ENCODE data around the gene CLP1.

The CLP1 gene

GRCh38 chr11:57634311-57634710 is 23.3 kb upstream of the CLP1 start:
- TF ChIP-seq CTCF (IDR thresholded peaks at IDR 0.05): no peak
- no peak for TF ChIP-seq ZFX (IDR thresholded peaks at IDR 0.05; ENCODE audit: borderline replicate concordance)
- no peak overlapping the region for H3K27ac ChIP-seq

- TF ChIP-seq ZFX (IDR thresholded peaks at IDR 0.05; ENCODE audit: borderline replicate concordance) (no peak), CTCF (IDR thresholded peaks at IDR 0.05) (no peak)
- H3K27ac ChIP-seq: no peak overlapping the region
These were observed 22.3 kb upstream of the CLP1 start for GRCh38 chr11:57635246-57635645.

GRCh38 chr11:57637626-57638004 is 19.9 kb upstream of the CLP1 start:
- no peak overlapping the region for H3K27ac ChIP-seq
- no peak for TF ChIP-seq CTCF (IDR thresholded peaks at IDR 0.05)
- no peak for TF ChIP-seq ZFX (IDR thresholded peaks at IDR 0.05; ENCODE audit: borderline replicate concordance)

- TF ChIP-seq CTCF (IDR thresholded peaks at IDR 0.05) (no peak), ZFX (IDR thresholded peaks at IDR 0.05; ENCODE audit: borderline replicate concordance) (no peak)
These were observed 19.4 kb upstream of the CLP1 start for GRCh38 chr11:57638005-57638781.

GRCh38 chr11:57638811-57639320 is 18.7 kb upstream of the CLP1 start:
- no peak overlapping the region for H3K27ac ChIP-seq
- TF ChIP-seq ZFX (IDR thresholded peaks at IDR 0.05; ENCODE audit: borderline replicate concordance) (no peak), CTCF (IDR thresholded peaks at IDR 0.05) (no peak)

More at GRCh38 chr11:57638005-57638781, 19.4 kb upstream of the CLP1 start:
- H3K27ac ChIP-seq: no peak overlapping the region

- TF ChIP-seq ZFX (IDR thresholded peaks at IDR 0.05; ENCODE audit: borderline replicate concordance) (no peak), CTCF (IDR thresholded peaks at IDR 0.05) (no peak)
- H3K27ac ChIP-seq: no peak overlapping the region
These were observed 18.1 kb upstream of the CLP1 start for GRCh38 chr11:57639321-57640067.
